ENCODE results near the gene STUM.

DNA sequence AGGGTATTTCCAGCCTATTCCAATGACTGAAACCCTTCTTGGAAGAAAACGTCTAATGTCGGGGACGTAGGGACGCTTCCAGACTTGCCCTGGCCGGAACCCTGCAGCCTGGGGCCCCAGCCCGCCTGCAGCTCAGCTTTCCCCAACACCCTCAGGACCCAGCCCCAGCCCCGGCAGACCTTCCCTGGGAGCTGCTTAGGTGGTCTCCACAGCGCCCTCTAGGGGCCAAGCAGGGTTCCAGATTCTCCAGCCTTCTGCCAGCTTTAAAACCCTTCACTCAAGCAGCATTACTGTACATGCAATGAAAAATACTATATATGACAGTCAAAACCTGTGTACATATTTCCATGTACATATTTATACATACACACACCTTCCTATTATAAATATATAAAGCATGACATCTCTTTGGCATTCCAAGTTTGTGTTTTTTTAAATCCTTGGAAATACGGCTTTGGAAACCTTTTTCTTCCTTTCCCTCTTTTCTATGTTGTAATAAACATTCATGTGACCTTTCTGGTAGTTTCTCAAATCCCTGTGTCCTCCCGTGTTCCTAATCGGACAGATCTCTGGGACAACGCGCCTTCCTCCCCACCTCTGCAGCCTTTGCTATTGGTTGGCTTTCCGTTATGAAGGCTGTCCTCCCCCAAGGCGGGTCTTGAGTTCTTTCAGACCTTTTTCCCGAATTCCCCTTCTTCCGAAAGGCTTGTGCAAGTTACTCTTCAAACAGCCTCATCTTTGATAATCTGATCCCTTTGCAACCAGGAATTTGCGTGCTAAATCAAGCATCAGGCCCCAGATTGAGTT lies 60.3 kb downstream of the STUM start:
- peak; percentile 38 to 52; a peak in 4 of 5 replicates for TF ChIP-seq RAD21 (conservative IDR thresholded peaks at IDR 0.05 in 1 of 2, IDR thresholded peaks at IDR 0.05 in 1 of 2)
- TF ChIP-seq, protein P1, sequence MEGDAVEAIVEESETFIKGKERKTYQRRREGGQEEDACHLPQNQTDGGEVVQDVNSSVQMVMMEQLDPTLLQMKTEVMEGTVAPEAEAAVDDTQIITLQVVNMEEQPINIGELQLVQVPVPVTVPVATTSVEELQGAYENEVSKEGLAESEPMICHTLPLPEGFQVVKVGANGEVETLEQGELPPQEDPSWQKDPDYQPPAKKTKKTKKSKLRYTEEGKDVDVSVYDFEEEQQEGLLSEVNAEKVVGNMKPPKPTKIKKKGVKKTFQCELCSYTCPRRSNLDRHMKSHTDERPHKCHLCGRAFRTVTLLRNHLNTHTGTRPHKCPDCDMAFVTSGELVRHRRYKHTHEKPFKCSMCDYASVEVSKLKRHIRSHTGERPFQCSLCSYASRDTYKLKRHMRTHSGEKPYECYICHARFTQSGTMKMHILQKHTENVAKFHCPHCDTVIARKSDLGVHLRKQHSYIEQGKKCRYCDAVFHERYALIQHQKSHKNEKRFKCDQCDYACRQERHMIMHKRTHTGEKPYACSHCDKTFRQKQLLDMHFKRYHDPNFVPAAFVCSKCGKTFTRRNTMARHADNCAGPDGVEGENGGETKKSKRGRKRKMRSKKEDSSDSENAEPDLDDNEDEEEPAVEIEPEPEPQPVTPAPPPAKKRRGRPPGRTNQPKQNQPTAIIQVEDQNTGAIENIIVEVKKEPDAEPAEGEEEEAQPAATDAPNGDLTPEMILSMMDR (IDR thresholded peaks at IDR 0.05): peak; percentile 73
- no peak for TF ChIP-seq POLR2A (IDR thresholded peaks at IDR 0.05; ENCODE audit: low read length)

Measured in A549 (cell line).